HepG2 (cell line): ENCODE results near the gene C1orf74. TPM values are rescaled to one million over a fixed set of nuclear protein-coding genes. Genes with fewer than 3 reads are reported as not detected.
A peak's percentile ranks its signal among the peaks of the same experiment; 100 is the strongest.

Source experiments
- DR1 ChIP-seq: sonication (generic); formaldehyde crosslinking; IDR thresholded peaks from 2 replicates; pipeline ENCODE4 v1.8.0; 2021; ENCODE audit warnings: mild to moderate bottlenecking, missing genetic modification reagents, inconsistent platforms
- HIC2 ChIP-seq: sonication (generic); formaldehyde crosslinking; IDR thresholded peaks from 2 replicates; pipeline ENCODE4 v1.9.0; 2022; ENCODE audit warnings: low read depth, missing genetic modification reagents
- HNRNPK ChIP-seq: fragments of 200-400 bp; formaldehyde crosslinking; IDR thresholded peaks from 2 replicates; pipeline ENCODE4 v1.6.1; 2018; ENCODE audit warnings: low read length, low read depth, moderate library complexity, mild to moderate bottlenecking; ENCODE audit not compliant: poor library complexity, severe bottlenecking
- HNRNPUL1 ChIP-seq: fragments of 200-400 bp; formaldehyde crosslinking; IDR thresholded peaks from 2 replicates; pipeline ENCODE4 v1.6.1; 2017; ENCODE audit warnings: low read depth, mild to moderate bottlenecking, low read length, moderate library complexity
- HOXA9 ChIP-seq: sonication (generic); formaldehyde crosslinking; IDR thresholded peaks from 2 replicates; pipeline ENCODE4 v1.8.1; 2022; ENCODE audit warnings: missing genetic modification reagents, mild to moderate bottlenecking, moderate library complexity, borderline replicate concordance
- ISL2 ChIP-seq: sonication (generic); formaldehyde crosslinking; IDR thresholded peaks from 2 replicates; pipeline ENCODE4 v1.5.0; 2020; ENCODE audit warnings: missing genetic modification reagents
- KLF6 ChIP-seq: IDR thresholded peaks from 2 replicates; pipeline ENCODE4 v1.8.0; 2016; ENCODE audit warnings: missing biosample characterization, missing genetic modification reagents
- KMT2A ChIP-seq: sonication (generic); formaldehyde crosslinking; IDR thresholded peaks from 2 replicates; pipeline ENCODE4 v1.4.0; 2020; ENCODE audit warnings: missing genetic modification reagents
- MBNL3 ChIP-seq: fragments of 250-450 bp; sonication (Bioruptor Pico); conservative IDR thresholded peaks from 2 replicates; pipeline ENCODE4 v1.8.0; 2022; ENCODE audit warnings: mild to moderate bottlenecking, inconsistent platforms
- NKX3-1 ChIP-seq: sonication (generic); formaldehyde crosslinking; IDR thresholded peaks from 2 replicates; pipeline ENCODE4 v1.5.0; 2020; ENCODE audit warnings: missing genetic modification reagents
- REPIN1 ChIP-seq: sonication (generic); formaldehyde crosslinking; IDR thresholded peaks from 2 replicates; pipeline ENCODE4 v1.8.0; 2022; ENCODE audit warnings: missing genetic modification reagents, low read depth, mild to moderate bottlenecking, borderline replicate concordance
- SAP130 ChIP-seq: IDR thresholded peaks from 2 replicates; pipeline ENCODE4 v1.6.1; 2016; ENCODE audit warnings: low read depth
- SIX4 ChIP-seq: sonication (generic); formaldehyde crosslinking; IDR thresholded peaks from 2 replicates; pipeline ENCODE4 v1.4.0; 2020; ENCODE audit warnings: missing genetic modification reagents
- SMARCC2 ChIP-seq: fragments of 450-650 bp; IDR thresholded peaks from 2 replicates; pipeline ENCODE4 v1.6.1; 2017; ENCODE audit warnings: antibody characterized with exemption, mild to moderate bottlenecking
- ZNF280D ChIP-seq: sonication (generic); formaldehyde crosslinking; IDR thresholded peaks from 2 replicates; pipeline ENCODE4 v1.5.1; 2020; ENCODE audit warnings: mild to moderate bottlenecking, missing genetic modification reagents
- ZNF703 ChIP-seq: sonication (generic); formaldehyde crosslinking; IDR thresholded peaks from 2 replicates; pipeline ENCODE4 v1.5.1; 2020; ENCODE audit warnings: missing genetic modification reagents, mild to moderate bottlenecking, moderate library complexity, borderline replicate concordance
- ZNF777 ChIP-seq: sonication (generic); formaldehyde crosslinking; IDR thresholded peaks from 2 replicates; pipeline ENCODE4 v1.4.0; 2020; ENCODE audit warnings: missing genetic modification reagents
- ZNF879 ChIP-seq: sonication (generic); formaldehyde crosslinking; IDR thresholded peaks from 2 replicates; pipeline ENCODE4 v1.8.1; 2023; ENCODE audit warnings: missing genetic modification reagents
- polyA plus RNA-seq, 8 experiments: library from polyadenylated mRNA; depleted of rRNA in 3 of 8; stranded (reverse) in 7 of 8; unstranded in 1 of 8; fragments of >200 nt; fragmentation: Illumina TruSeq in 4 of 8; extraction: Trizol in 4 of 8; gene quantifications; 2 replicates each; pipeline versions ENCODE4 v1.2.1 to v1.2.3, GENCODE V29; 2011 to 2016; ENCODE audit warnings: low read depth in 4 of 8, missing spikeins in 1 of 8, mixed read lengths in 1 of 8; ENCODE audit not compliant: insufficient read depth in 1 of 8
- total RNA-seq, 5 experiments: library from RNA; depleted of rRNA; stranded (reverse); fragments of >200 nt; fragmentation: Illumina TruSeq; extraction: Trizol; gene quantifications; 2 replicates each; pipeline ENCODE4 v1.2.3, GENCODE V29; 2016; ENCODE audit warnings: low read depth in 1 of 5
- TF ChIP-seq, protein P1 (sequence below): sonication (generic); formaldehyde crosslinking; IDR thresholded peaks from 2 replicates; pipeline ENCODE4 v1.8.0; 2022; ENCODE audit warnings: mild to moderate bottlenecking, missing genetic modification reagents, moderate library complexity
- TF ChIP-seq, protein P2 (sequence below): sonication (generic); formaldehyde crosslinking; IDR thresholded peaks from 2 replicates; pipeline ENCODE4 v1.5.1; 2020; ENCODE audit warnings: mild to moderate bottlenecking, missing genetic modification reagents, moderate library complexity

The C1orf74 gene
- total and polyA plus RNA-seq, 2 of the 13 experiments (the other 11 are each of a cell fraction or from before 2014, with no cell fraction given): 0.33 to 0.71 TPM

GRCh38 chr1:209827384-209828262, 43.3 kb upstream of the C1orf74 start, which contains the start of gene UTP25 (continued):
- 0 out of 2 replicates have a peak, but pooled peaks have one; percentile 21 for TF ChIP-seq ZNF280D (CRISPR knock-in tag)
- TF ChIP-seq ZNF703 (CRISPR knock-in tag): no peak
- TF ChIP-seq HNRNPUL1: no peak
- TF ChIP-seq HIC2 (CRISPR knock-in tag): 0 out of 2 replicates have a peak, but pooled peaks have one; percentile 23
- TF ChIP-seq HNRNPK: no peak
- no peak for TF ChIP-seq KLF6
- peak; percentile 70; the same call in 1 of the 2 replicates for TF ChIP-seq KMT2A (CRISPR knock-in tag)
- TF ChIP-seq, protein P1, sequence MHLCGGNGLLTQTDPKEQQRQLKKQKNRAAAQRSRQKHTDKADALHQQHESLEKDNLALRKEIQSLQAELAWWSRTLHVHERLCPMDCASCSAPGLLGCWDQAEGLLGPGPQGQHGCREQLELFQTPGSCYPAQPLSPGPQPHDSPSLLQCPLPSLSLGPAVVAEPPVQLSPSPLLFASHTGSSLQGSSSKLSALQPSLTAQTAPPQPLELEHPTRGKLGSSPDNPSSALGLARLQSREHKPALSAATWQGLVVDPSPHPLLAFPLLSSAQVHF (CRISPR knock-in tag): no peak
- peak; percentile 100 for TF ChIP-seq SAP130 (CRISPR knock-in tag)
- TF ChIP-seq, protein P2, sequence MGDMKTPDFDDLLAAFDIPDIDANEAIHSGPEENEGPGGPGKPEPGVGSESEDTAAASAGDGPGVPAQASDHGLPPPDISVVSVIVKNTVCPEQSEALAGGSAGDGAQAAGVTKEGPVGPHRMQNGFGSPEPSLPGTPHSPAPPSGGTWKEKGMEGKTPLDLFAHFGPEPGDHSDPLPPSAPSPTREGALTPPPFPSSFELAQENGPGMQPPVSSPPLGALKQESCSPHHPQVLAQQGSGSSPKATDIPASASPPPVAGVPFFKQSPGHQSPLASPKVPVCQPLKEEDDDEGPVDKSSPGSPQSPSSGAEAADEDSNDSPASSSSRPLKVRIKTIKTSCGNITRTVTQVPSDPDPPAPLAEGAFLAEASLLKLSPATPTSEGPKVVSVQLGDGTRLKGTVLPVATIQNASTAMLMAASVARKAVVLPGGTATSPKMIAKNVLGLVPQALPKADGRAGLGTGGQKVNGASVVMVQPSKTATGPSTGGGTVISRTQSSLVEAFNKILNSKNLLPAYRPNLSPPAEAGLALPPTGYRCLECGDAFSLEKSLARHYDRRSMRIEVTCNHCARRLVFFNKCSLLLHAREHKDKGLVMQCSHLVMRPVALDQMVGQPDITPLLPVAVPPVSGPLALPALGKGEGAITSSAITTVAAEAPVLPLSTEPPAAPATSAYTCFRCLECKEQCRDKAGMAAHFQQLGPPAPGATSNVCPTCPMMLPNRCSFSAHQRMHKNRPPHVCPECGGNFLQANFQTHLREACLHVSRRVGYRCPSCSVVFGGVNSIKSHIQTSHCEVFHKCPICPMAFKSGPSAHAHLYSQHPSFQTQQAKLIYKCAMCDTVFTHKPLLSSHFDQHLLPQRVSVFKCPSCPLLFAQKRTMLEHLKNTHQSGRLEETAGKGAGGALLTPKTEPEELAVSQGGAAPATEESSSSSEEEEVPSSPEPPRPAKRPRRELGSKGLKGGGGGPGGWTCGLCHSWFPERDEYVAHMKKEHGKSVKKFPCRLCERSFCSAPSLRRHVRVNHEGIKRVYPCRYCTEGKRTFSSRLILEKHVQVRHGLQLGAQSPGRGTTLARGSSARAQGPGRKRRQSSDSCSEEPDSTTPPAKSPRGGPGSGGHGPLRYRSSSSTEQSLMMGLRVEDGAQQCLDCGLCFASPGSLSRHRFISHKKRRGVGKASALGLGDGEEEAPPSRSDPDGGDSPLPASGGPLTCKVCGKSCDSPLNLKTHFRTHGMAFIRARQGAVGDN (CRISPR knock-in tag): peak; percentile 92
- no peak for TF ChIP-seq ZNF777 (CRISPR knock-in tag)
- TF ChIP-seq ZNF879 (CRISPR knock-in tag): no peak
- TF ChIP-seq NKX3-1: no peak
- TF ChIP-seq MBNL3 (CRISPR knock-in tag): no peak
- peak; percentile 19; the same call in 1 of the 2 replicates for TF ChIP-seq ISL2 (CRISPR knock-in tag)
- no peak for TF ChIP-seq SIX4
- TF ChIP-seq HOXA9: no peak
- TF ChIP-seq SMARCC2: no peak
- peak; percentile 67; the same call in 1 of the 2 replicates for TF ChIP-seq REPIN1
- TF ChIP-seq DR1 (CRISPR knock-in tag): 0 out of 2 replicates have a peak, but pooled peaks have one; percentile 29
